D721Med (cell line): Measurements from ENCODE around the gene SLX4IP.
"Not testable (repeated sequence)": the region's sequence is repeated elsewhere in the genome, so short reads cannot be mapped to it uniquely, and the experiment has no call there.

Source experiments
- DNase-seq: peaks from one replicate; pipeline ENCODE4 v3.0.0; 2011; ENCODE audit warnings: low spot score; ENCODE audit not compliant: insufficient read length
- FAIRE-seq: peaks from 2 replicates; lab custom pipeline; 2011; peaks lifted over from hg19 to GRCh38; lab: Jason Lieb, UNC
- CTCF ChIP-seq: IDR thresholded peaks from 2 replicates; pipeline ENCODE4 v1.5.1; 2012; ENCODE audit warnings: mild to moderate bottlenecking, control low read depth; ENCODE audit not compliant: insufficient read depth; ENCODE audit errors: missing control alignments

The SLX4IP gene

GRCh38 chr20:10415013-10415650 lies 20.0 kb upstream of the SLX4IP start:
- no peak for TF ChIP-seq CTCF
- no peak for DNase-seq
- FAIRE-seq: no peak

DNA sequence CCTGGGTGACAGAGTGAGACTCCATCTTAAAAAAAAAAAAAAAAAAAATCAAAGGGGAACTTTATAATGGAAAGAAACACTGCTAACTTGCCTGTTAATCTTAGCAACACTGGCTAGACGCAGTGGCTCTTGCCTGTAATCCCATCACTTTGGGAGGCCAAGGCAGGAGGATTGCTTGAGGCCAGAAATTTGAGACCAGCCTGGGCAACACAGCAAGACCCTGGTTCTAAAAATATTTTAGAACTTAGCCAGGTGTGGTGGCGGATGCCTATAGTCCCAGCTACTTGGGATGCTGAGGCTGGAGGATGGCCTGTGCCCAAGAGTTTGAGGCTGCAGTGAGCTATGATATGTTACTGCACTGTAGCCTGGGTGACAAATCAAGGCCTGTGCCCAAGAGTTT lies 17.9 kb upstream of the SLX4IP start:
- DNase-seq, FAIRE-seq: not testable (repeated sequence)

- no peak for TF ChIP-seq CTCF
- DNase-seq (no peak), FAIRE-seq (no peak)
These were observed 15.5 kb upstream of the SLX4IP start for GRCh38 chr20:10419550-10420133.

DNA sequence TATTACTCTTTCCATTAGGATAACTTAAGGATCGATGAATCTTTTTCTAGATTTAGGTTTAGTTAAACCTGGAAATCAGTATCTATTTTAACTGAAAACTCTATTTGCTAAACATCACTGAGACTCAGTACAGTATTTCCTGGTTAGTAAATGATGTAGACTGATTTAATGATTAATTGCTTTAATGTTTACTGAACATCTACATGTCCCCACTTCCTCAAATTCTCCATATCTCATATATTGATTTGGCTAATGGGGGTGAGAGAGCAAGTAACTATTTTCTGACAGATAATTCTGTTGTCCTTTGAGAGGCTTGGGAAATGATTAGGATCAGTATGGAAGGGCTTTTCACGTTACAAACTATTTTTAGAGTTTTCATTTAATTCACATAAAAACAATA lies 11.4 kb upstream of the SLX4IP start:
- no peak for DNase-seq
- TF ChIP-seq CTCF: no peak
- no peak for FAIRE-seq

- peak; percentile 88 for TF ChIP-seq CTCF
- FAIRE-seq (no peak), DNase-seq (no peak)
These were observed 7.9 kb upstream of the SLX4IP start for GRCh38 chr20:10427060-10427692.

GRCh38 chr20:10428008-10428407 lies 7.1 kb upstream of the SLX4IP start:
- FAIRE-seq: no peak

GRCh38 chr20:10429443-10429981 lies 5.6 kb upstream of the SLX4IP start:
- FAIRE-seq: no peak
- DNase-seq: no peak
- TF ChIP-seq CTCF: no peak

More at GRCh38 chr20:10428008-10428407, 7.1 kb upstream of the SLX4IP start:
- no peak for DNase-seq
- TF ChIP-seq CTCF: no peak
